IMR-90 (cell line): Measurements from ENCODE around the gene TMEM163. TPM values are rescaled to one million over a fixed set of nuclear protein-coding genes. Genes with fewer than 3 reads are reported as not detected.

Experiments used
- ATAC-seq: fragments of 200-7000 bp; cut with Tn5 transposase; 2 replicates; pipeline ENCODE4 v1.9.1; 2020; ENCODE audit warnings: low read depth, mild to moderate bottlenecking, moderate library complexity
- BruUV-seq: library from RNA; stranded (reverse); fragments of 400-500 nt; replicated peaks from 2 replicates; lab custom pipeline; 2021; lab: Mats Ljungman, UMichigan
- CTCF ChIA-PET: fragments of 300-600 bp; formaldehyde crosslinking; extraction: SDS; loops from one replicate; lab custom pipeline; 2021; ENCODE audit warnings: antibody characterized with exemption; lab: Yijun Ruan, JAX
- POLR2A ChIA-PET: fragments of 300-600 bp; sonication (Branson Sonifier 250); formaldehyde crosslinking; loops from one replicate; lab custom pipeline; 2022; ENCODE audit warnings: antibody characterized with exemption; ENCODE audit not compliant: unreplicated experiment; lab: Charles Lee
- DNase-seq: peaks from one replicate; pipeline ENCODE4 v3.0.0; 2013
- H2AFZ ChIP-seq: replicated peaks from 2 replicates; pipeline ENCODE3; 2013; ENCODE audit warnings: low read length, mild to moderate bottlenecking; ENCODE audit not compliant: poor library complexity
- H2AK5ac ChIP-seq: 2 replicates; pipeline ENCODE4 v1.6.1; 2013; ENCODE audit warnings: low read depth, low read length, inconsistent platforms
- H2AK9ac ChIP-seq: replicated peaks from 2 replicates; pipeline ENCODE3; 2013; ENCODE audit warnings: mild to moderate bottlenecking, low read depth, low read length, moderate library complexity; ENCODE audit not compliant: poor library complexity
- H2BK120ac ChIP-seq: 2 replicates; pipeline ENCODE4 v1.6.1; 2013; ENCODE audit warnings: low read depth, low read length, inconsistent platforms
- H2BK15ac ChIP-seq: 3 replicates; pipeline ENCODE4 v1.6.1; 2013; ENCODE audit warnings: low read depth, low read length, inconsistent platforms
- H2BK20ac ChIP-seq: 2 replicates; pipeline ENCODE4 v1.6.1; 2013; ENCODE audit warnings: low read depth, mild to moderate bottlenecking, inconsistent platforms, low read length, moderate library complexity
- H2BK5ac ChIP-seq: 2 replicates; pipeline ENCODE4 v1.6.1; 2013; ENCODE audit warnings: mild to moderate bottlenecking, low read depth, low read length, inconsistent platforms; ENCODE audit not compliant: poor library complexity, severe bottlenecking
- H3K14ac ChIP-seq: replicated peaks from 2 replicates; pipeline ENCODE4 v1.6.1; 2013; ENCODE audit warnings: low read depth, low read length, inconsistent platforms
- H3K18ac ChIP-seq: 2 replicates; pipeline ENCODE4 v1.6.1; 2013; ENCODE audit warnings: low read depth, low read length, control low read depth
- H3K23ac ChIP-seq: 2 replicates; pipeline ENCODE4 v1.6.1; 2013; ENCODE audit warnings: low read depth, low read length, inconsistent platforms
- H3K27ac ChIP-seq: 2 replicates; pipeline ENCODE4 v1.5.1; 2013; ENCODE audit warnings: mild to moderate bottlenecking, control low read depth, low read length; ENCODE audit not compliant: insufficient read depth
- H3K27me3 ChIP-seq: 2 replicates; pipeline ENCODE4 v1.6.1; 2013; ENCODE audit warnings: low read length; ENCODE audit not compliant: control insufficient read depth, insufficient read depth
- H3K36me3 ChIP-seq: 2 replicates; pipeline ENCODE4 v1.6.1; 2013; ENCODE audit warnings: low read length, mixed read lengths; ENCODE audit not compliant: control insufficient read depth, insufficient read depth
- H3K4ac ChIP-seq: 2 replicates; pipeline ENCODE4 v1.6.1; 2013; ENCODE audit warnings: low read depth, low read length, inconsistent platforms
- H3K4me1 ChIP-seq: 2 replicates; pipeline ENCODE4 v1.6.1; 2013; ENCODE audit warnings: low read length, mixed read lengths; ENCODE audit not compliant: control insufficient read depth, insufficient read depth
- H3K4me2 ChIP-seq: 2 replicates; pipeline ENCODE4 v1.6.1; 2013; ENCODE audit warnings: low read depth, mild to moderate bottlenecking, control low read depth, low read length, moderate library complexity
- H3K4me3 ChIP-seq: 2 replicates; pipeline ENCODE4 v1.5.1; 2013; ENCODE audit warnings: low read depth, mild to moderate bottlenecking, control low read depth, low read length, moderate library complexity; ENCODE audit not compliant: insufficient read depth
- H3K56ac ChIP-seq: 2 replicates; pipeline ENCODE4 v1.6.1; 2013; ENCODE audit warnings: low read length, inconsistent platforms; ENCODE audit not compliant: insufficient read depth; ENCODE audit errors: extremely low read depth
- H3K79me1 ChIP-seq, 2 experiments: 2 replicates each; pipeline ENCODE4 v1.6.1; 2013; ENCODE audit warnings: low read length in 2 of 2, inconsistent platforms in 1 of 2, low read depth in 1 of 2
- H3K9ac ChIP-seq: 2 replicates; pipeline ENCODE4 v1.6.1; 2013; ENCODE audit warnings: low read depth, low read length, control low read depth
- H3K9me1 ChIP-seq: 2 replicates; pipeline ENCODE4 v1.6.1; 2013; ENCODE audit warnings: low read length, inconsistent platforms; ENCODE audit not compliant: insufficient read depth
- H3K9me3 ChIP-seq: 2 replicates; pipeline ENCODE4 v1.6.1; 2013; ENCODE audit warnings: low read length; ENCODE audit not compliant: control insufficient read depth, insufficient read depth
- H4K20me1 ChIP-seq: 2 replicates; pipeline ENCODE4 v1.6.1; 2013; ENCODE audit warnings: low read length, inconsistent platforms; ENCODE audit not compliant: insufficient read depth
- H4K5ac ChIP-seq: 2 replicates; pipeline ENCODE4 v1.6.1; 2013; ENCODE audit warnings: mild to moderate bottlenecking, low read depth, low read length, control low read depth
- H4K8ac ChIP-seq, 2 experiments: 2 replicates each; pipeline ENCODE4 v1.6.1; 2013; ENCODE audit warnings: low read depth in 2 of 2, low read length in 2 of 2, control low read depth in 1 of 2, inconsistent platforms in 1 of 2
- H4K91ac ChIP-seq: 2 replicates; pipeline ENCODE4 v1.6.1; 2013; ENCODE audit warnings: low read depth, low read length, inconsistent platforms; ENCODE audit not compliant: insufficient read depth
- BHLHE40 ChIP-seq: fragments of 150-350 bp; IDR thresholded peaks from 2 replicates; pipeline ENCODE4 v1.6.1; 2016; ENCODE audit warnings: mild to moderate bottlenecking, low read depth, low read length
- CEBPB ChIP-seq: IDR thresholded peaks from 2 replicates; pipeline ENCODE4 v1.6.1; 2012; ENCODE audit warnings: low read depth, low read length, improper control_type of control experiment
- CHD1 ChIP-seq: IDR thresholded peaks from 2 replicates; pipeline ENCODE4 v1.6.1; 2012; ENCODE audit warnings: low read depth, low read length, improper control_type of control experiment
- CTCF ChIP-seq: conservative IDR thresholded peaks from 2 replicates; pipeline ENCODE4 v1.5.1; 2012; ENCODE audit warnings: mild to moderate bottlenecking, low read depth, low read length, improper control_type of control experiment
- ELK1 ChIP-seq: fragments of 150-350 bp; IDR thresholded peaks from 2 replicates; pipeline ENCODE4 v1.6.1; 2016; ENCODE audit warnings: low read depth, mild to moderate bottlenecking, low read length, moderate library complexity, borderline replicate concordance
- FOS ChIP-seq: fragments of 150-350 bp; IDR thresholded peaks from 2 replicates; pipeline ENCODE4 v1.6.1; 2016; ENCODE audit warnings: low read depth, low read length
- MAZ ChIP-seq: IDR thresholded peaks from 2 replicates; pipeline ENCODE4 v1.6.1; 2012; ENCODE audit warnings: low read depth, mild to moderate bottlenecking, low read length, improper control_type of control experiment, moderate library complexity, borderline replicate concordance
- MXI1 ChIP-seq: IDR thresholded peaks from 2 replicates; pipeline ENCODE4 v1.6.1; 2012; ENCODE audit warnings: low read depth, mild to moderate bottlenecking, low read length, moderate library complexity, borderline replicate concordance
- NFE2L2 ChIP-seq: fragments of 150-350 bp; IDR thresholded peaks from 2 replicates; pipeline ENCODE4 v1.6.1; 2016; ENCODE audit warnings: low read depth, mild to moderate bottlenecking, low read length
- POLR2A ChIP-seq: IDR thresholded peaks from 2 replicates; pipeline ENCODE4 v1.6.1; 2012; ENCODE audit warnings: mild to moderate bottlenecking, low read depth, low read length
- RAD21 ChIP-seq: IDR thresholded peaks from 2 replicates; pipeline ENCODE4 v1.6.1; 2012; ENCODE audit warnings: low read length, improper control_type of control experiment
- RFX5 ChIP-seq: IDR thresholded peaks from 2 replicates; pipeline ENCODE4 v1.8.0; 2012; ENCODE audit warnings: low read depth, mild to moderate bottlenecking, low read length, moderate library complexity
- SMC3 ChIP-seq: fragments of 150-350 bp; IDR thresholded peaks from 2 replicates; pipeline ENCODE4 v1.6.1; 2016; ENCODE audit warnings: low read depth, mild to moderate bottlenecking, antibody characterized with exemption, low read length, moderate library complexity
- WGBS, 2 experiments: methylation state at CpG; one replicate each; pipeline versions ENCODE4 v1.1.5 to v1.1.7; 2013; ENCODE audit warnings: missing lambda C conversion rate in 2 of 2; ENCODE audit not compliant: insufficient read length in 1 of 2; ENCODE audit errors: extremely low coverage in 2 of 2; 5-methylcytosine and 5-hydroxymethylcytosine counted together
- dilution Hi-C: fragments of 300-500 bp; cut with HindIII; formaldehyde crosslinking; loops from one replicate; pipeline ENCODE4 v1.14.3; 2018; ENCODE audit warnings: low sequenced_read_pairs; ENCODE audit not compliant: unreplicated experiment
- in situ Hi-C: fragments of 300-500 bp; cut with MboI; formaldehyde crosslinking; loops from 3 replicates; pipeline ENCODE4 v1.14.3; 2019; ENCODE audit warnings: low sequenced_read_pairs, inconsistent platforms, mixed read lengths
- intact Hi-C: fragments of 100-400 bp; cut with micrococcal nuclease; formaldehyde crosslinking; loops from 2 replicates; pipeline ENCODE4 v1.10.0; 2022
- polyA plus RNA-seq, 3 experiments: library from polyadenylated mRNA; depleted of rRNA; stranded (reverse); fragments of >200 nt; gene quantifications; 2 replicates each; pipeline ENCODE4 v1.2.3, GENCODE V29; 2012; ENCODE audit warnings: low replicate concordance in 1 of 3
- total RNA-seq: library from RNA; depleted of rRNA; stranded (reverse); fragments of >200 nt; gene quantifications from 2 replicates; pipeline ENCODE4 v1.2.3, GENCODE V29; 2012

TMEM163 gene
- total and polyA plus RNA-seq, 2 of the 4 experiments (the other 2 are of a cell fraction): not detected

GRCh38 chr2:134690629-134691215 is 28.1 kb downstream of the TMEM163 start:
- BruUV-seq: no TSS peak

More at GRCh38 chr2:134690629-134691215, 28.1 kb downstream of the TMEM163 start:
- Histone ChIP-seq H3K14ac (no peak overlapping the region), H3K18ac (no peak overlapping the region), H2AK5ac (no peak overlapping the region), H4K91ac (no peak overlapping the region), H2AFZ (no peak overlapping the region), H3K27me3 (no peaks in the 10 kb centered on the region), H2BK15ac (no peak overlapping the region), H3K79me1 (no peaks in the 10 kb centered on the region), H3K9me1 (no peaks in the 10 kb centered on the region; the same call in 1 of the 2 replicates), H3K4me2 (no peak overlapping the region), H3K27ac (no peak overlapping the region), H3K23ac (no peak overlapping the region), H2AK9ac (no peak overlapping the region), H2BK20ac (no peak overlapping the region), H3K4me1 (no peaks in the 10 kb centered on the region), H2BK5ac (no peak overlapping the region), H3K36me3 (no peaks in the 10 kb centered on the region), H4K5ac (no peak overlapping the region), H3K56ac (no peak overlapping the region), H3K9ac (no peak overlapping the region), H3K4ac (no peak overlapping the region), H3K9me3 (no peaks in the 10 kb centered on the region), H2BK120ac (no peak overlapping the region), H4K20me1 (no peaks in the 10 kb centered on the region), H4K8ac (no peak overlapping the region), H3K4me3 (no peak overlapping the region)
- intact Hi-C loops (no loop called here), in situ Hi-C loops (no loop called here), dilution Hi-C loops (no loop called here)
- WGBS, 2 experiments: no CpG with 5 or more reads among the region's 6 CpGs
- TF ChIP-seq RAD21 (no peak), SMC3 (no peak), MAZ (no peak), MXI1 (no peak), CEBPB (no peak), CTCF (no peak), RFX5 (no peak), FOS (no peak), ELK1 (no peak), BHLHE40 (no peak), NFE2L2 (no peak), CHD1 (no peak), POLR2A (no peak)
- ChIA-PET POLR2A (no interaction called here), CTCF (no interaction called here)
- no peak for DNase-seq
- ATAC-seq: no peak
